ENCODE results near the gene DOCK11. TPM values are rescaled to one million over a fixed set of nuclear protein-coding genes. Genes with fewer than 3 reads are reported as not detected.

Gene DOCK11
- total and polyA plus RNA-seq, 2 donors (not counting 1 experiment from before 2014, with no cell fraction given), result 40.1 to 85.3 TPM

- Histone ChIP-seq H3K27me3 (ENCODE audit: control insufficient read depth, insufficient read depth, low read length) (no peaks in the 10 kb centered on the region), H3K9me3 (ENCODE audit: control insufficient read depth, insufficient read depth, low read depth, low read length) (no peaks in the 10 kb centered on the region), H3K4me2 (ENCODE audit: extremely low read depth, insufficient read depth, low read length) (no peak overlapping the region), H2AFZ (ENCODE audit: low read length) (no peak overlapping the region), H3K36me3 (ENCODE audit: control insufficient read depth, insufficient read depth, low read length) (no peaks in the 10 kb centered on the region), H3K9ac (ENCODE audit: insufficient read depth, low read length) (no peak overlapping the region), H4K20me1 (ENCODE audit: control insufficient read depth, extremely low read depth, insufficient read depth, low read length) (no peaks in the 10 kb centered on the region), H3K4me3 (replicated peaks in 1 of 4; ENCODE audit: control extremely low read depth in 1 of 4, insufficient read depth in 1 of 4, low read depth in 3 of 4, low read length in 4 of 4) (no peak overlapping the region), H3K79me2 (ENCODE audit: control insufficient read depth, insufficient read depth, low read length) (peaks cover 6% of the 10 kb centered on the region), H3K27ac (ENCODE audit: insufficient read depth, low read length) (no peak overlapping the region), H3K4me1 (ENCODE audit: control insufficient read depth, extremely low read depth, insufficient read depth, low read length) (peaks cover 4% of the 10 kb centered on the region)
- DNase-seq (ENCODE audit: low read depth in 2 of 2), result no peak
- TF ChIP-seq, protein P1, sequence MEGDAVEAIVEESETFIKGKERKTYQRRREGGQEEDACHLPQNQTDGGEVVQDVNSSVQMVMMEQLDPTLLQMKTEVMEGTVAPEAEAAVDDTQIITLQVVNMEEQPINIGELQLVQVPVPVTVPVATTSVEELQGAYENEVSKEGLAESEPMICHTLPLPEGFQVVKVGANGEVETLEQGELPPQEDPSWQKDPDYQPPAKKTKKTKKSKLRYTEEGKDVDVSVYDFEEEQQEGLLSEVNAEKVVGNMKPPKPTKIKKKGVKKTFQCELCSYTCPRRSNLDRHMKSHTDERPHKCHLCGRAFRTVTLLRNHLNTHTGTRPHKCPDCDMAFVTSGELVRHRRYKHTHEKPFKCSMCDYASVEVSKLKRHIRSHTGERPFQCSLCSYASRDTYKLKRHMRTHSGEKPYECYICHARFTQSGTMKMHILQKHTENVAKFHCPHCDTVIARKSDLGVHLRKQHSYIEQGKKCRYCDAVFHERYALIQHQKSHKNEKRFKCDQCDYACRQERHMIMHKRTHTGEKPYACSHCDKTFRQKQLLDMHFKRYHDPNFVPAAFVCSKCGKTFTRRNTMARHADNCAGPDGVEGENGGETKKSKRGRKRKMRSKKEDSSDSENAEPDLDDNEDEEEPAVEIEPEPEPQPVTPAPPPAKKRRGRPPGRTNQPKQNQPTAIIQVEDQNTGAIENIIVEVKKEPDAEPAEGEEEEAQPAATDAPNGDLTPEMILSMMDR (conservative IDR thresholded peaks at IDR 0.05 in 1 of 2, IDR thresholded peaks at IDR 0.05 in 1 of 2; ENCODE audit: low read depth in 1 of 2, low read length in 2 of 2), result no peak
- TF ChIP-seq EZH2 (IDR thresholded peaks at IDR 0.05; ENCODE audit: low read length, missing control alignments), result no peak
Measured at GRCh38 chrX:118734909-118735308, 239.3 kb downstream of the DOCK11 start.

Other genes starting within 250 kb of the DOCK11 start
- gene WDR44, start 149.7 kb upstream of the DOCK11 start, total RNA-seq, result 12.1 and 15.0 TPM in 2 replicates
- gene WDR44, start 149.7 kb upstream of the DOCK11 start, polyA plus RNA-seq, result 20.6 and 22.8 TPM in 2 replicates
- gene IL13RA1, start 231.8 kb downstream of the DOCK11 start, total RNA-seq, result 54.2 and 67.4 TPM in 2 replicates
- gene IL13RA1, start 231.8 kb downstream of the DOCK11 start, polyA plus RNA-seq, result 56.1 and 104 TPM in 2 replicates

Measured in fibroblast of lung (primary cell).